ENCODE results near the gene DENND4C. TPM values are rescaled to one million over a fixed set of nuclear protein-coding genes. Genes with fewer than 3 reads are reported as not detected.

DENND4C gene
- total RNA-seq, 3 donors from 2014 or later: 146 to 158 (median 148) TPM

DNA sequence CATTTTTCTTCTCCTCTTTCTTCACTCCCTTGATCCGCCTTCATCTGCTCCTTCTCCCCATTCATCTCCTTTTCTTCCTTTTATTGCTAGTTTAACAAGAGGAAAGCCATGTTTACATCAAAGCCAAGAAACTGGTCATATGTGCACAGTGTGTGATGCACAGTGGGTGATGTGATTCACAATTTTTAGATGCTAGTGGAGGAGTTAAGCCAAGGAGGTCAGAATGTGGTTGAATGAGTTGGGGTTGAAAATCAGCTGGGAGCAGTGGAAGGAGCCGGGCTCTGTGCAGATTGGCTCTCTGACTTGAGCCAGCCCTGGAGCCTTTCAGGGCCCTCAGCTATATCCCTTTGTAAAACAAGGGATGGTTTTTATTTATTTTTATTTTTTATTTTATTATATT lies 185.7 kb downstream of the DENND4C start:
- Histone ChIP-seq H3K36me3 (no peaks in the 10 kb centered on the region), H3K4me3 (no peak overlapping the region), H3K9me3 (no peaks in the 10 kb centered on the region), H3K27me3 (no peaks in the 10 kb centered on the region), H3K27ac (no peak overlapping the region), H3K4me1 (no peaks in the 10 kb centered on the region)
- TF ChIP-seq POLR2AphosphoS5 (IDR thresholded peaks at IDR 0.05) (no peak), POLR2A (IDR thresholded peaks at IDR 0.05) (no peak)
- TF ChIP-seq, protein P1, sequence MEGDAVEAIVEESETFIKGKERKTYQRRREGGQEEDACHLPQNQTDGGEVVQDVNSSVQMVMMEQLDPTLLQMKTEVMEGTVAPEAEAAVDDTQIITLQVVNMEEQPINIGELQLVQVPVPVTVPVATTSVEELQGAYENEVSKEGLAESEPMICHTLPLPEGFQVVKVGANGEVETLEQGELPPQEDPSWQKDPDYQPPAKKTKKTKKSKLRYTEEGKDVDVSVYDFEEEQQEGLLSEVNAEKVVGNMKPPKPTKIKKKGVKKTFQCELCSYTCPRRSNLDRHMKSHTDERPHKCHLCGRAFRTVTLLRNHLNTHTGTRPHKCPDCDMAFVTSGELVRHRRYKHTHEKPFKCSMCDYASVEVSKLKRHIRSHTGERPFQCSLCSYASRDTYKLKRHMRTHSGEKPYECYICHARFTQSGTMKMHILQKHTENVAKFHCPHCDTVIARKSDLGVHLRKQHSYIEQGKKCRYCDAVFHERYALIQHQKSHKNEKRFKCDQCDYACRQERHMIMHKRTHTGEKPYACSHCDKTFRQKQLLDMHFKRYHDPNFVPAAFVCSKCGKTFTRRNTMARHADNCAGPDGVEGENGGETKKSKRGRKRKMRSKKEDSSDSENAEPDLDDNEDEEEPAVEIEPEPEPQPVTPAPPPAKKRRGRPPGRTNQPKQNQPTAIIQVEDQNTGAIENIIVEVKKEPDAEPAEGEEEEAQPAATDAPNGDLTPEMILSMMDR (IDR thresholded peaks at IDR 0.05): no peak
- no peak for DNase-seq (ENCODE audit: low spot score in 2 of 2)
- intact Hi-C loops (cut with DNase I; ENCODE audit: low total_unique reads): no loop called here

DNA sequence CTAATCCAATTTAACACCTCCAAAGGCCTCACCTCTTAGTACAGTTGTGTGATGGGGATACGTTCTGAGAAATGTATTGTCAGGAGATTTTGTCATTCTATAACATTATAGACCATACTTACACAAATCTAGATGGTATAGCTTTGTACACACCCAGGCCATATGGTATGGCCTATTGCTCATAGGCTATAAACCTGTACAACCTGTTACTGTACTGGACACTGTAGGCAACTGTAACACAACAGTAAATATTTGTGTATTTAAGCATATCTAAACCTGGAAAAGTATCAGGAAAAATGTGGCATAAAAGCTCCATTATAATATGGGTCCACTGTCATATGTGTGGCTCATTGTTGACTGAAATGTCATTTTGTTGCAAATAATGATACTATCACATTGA lies 190.4 kb downstream of the DENND4C start:
- no peaks in the 10 kb centered on the region for H3K36me3 ChIP-seq
- no peak overlapping the region for H3K27ac ChIP-seq
- TF ChIP-seq POLR2A (IDR thresholded peaks at IDR 0.05) (no peak), POLR2AphosphoS5 (IDR thresholded peaks at IDR 0.05) (no peak)
- TF ChIP-seq, protein P1 (IDR thresholded peaks at IDR 0.05): no peak
- H3K4me1 ChIP-seq: no peaks in the 10 kb centered on the region
- intact Hi-C loops (cut with DNase I; ENCODE audit: low total_unique reads): no loop called here
- no peaks in the 10 kb centered on the region for H3K9me3 ChIP-seq
- H3K27me3 ChIP-seq: no peaks in the 10 kb centered on the region
- H3K4me3 ChIP-seq: no peak overlapping the region
- DNase-seq (ENCODE audit: low spot score in 2 of 2): no peak

Other genes starting within 250 kb of the DENND4C start
- under 1 TPM in 2 of 3 donors, not detected in 1; 0.16 to 0.29 TPM for gene SAXO1, start 197.5 kb upstream of the DENND4C start, total RNA-seq
- 10 to 100 TPM; 39.1 to 48.6 (median 43.6) TPM for gene RRAGA, start 181.3 kb upstream of the DENND4C start, total RNA-seq
- gene HAUS6, start 127.8 kb upstream of the DENND4C start, total RNA-seq: 10 to 100 TPM in 2 of 3 donors, 1 to 10 TPM in 1; 8.5 to 14.0 (median 10.5) TPM
- gene PLIN2, start 103.2 kb upstream of the DENND4C start, total RNA-seq: 1,000 to 10,000 TPM in 2 of 3 donors, 100 to 1,000 TPM in 1; 258 to 1,598 (median 1,157) TPM
- gene RPS6, start 149.5 kb downstream of the DENND4C start, total RNA-seq: 1,000 to 10,000 TPM; 1,315 to 2,145 (median 2,047) TPM
- 10 to 100 TPM; 11.0 to 17.6 (median 16.7) TPM for gene ACER2, start 178.3 kb downstream of the DENND4C start, total RNA-seq